NCI-H2107 (cell line): ENCODE data around the gene RPS29.

Experiments
- DNase-seq: peaks from one replicate; lab custom pipeline; 2025; lab: John Stamatoyannopoulos, UW

The RPS29 gene

GRCh38 chr14:49550286-49551184 is 35.6 kb downstream of the RPS29 start:
- no peak for DNase-seq

DNA sequence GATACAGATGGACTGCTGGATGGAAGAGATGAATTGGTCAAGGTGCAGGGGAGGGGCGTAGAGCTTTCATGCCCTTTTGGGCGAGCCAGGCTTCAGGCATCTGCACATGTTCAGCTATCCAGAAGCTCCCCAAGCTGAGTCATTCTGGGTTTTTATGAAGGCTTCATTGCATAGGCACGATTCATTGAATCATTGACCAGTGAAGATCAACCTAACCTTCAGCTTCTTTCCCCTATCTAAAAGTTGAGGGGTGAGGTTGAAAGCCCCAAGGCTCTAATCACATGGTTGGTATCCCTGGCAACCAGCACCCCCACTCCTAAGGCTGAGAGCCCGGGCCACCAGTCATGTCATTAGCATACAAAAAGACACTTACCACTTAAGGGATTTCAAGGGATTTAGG is 36.3 kb downstream of the RPS29 start:
- DNase-seq = no peak

- DNase-seq = no peak
Measured at GRCh38 chr14:49549446-49549845, 36.7 kb downstream of the RPS29 start.

DNA sequence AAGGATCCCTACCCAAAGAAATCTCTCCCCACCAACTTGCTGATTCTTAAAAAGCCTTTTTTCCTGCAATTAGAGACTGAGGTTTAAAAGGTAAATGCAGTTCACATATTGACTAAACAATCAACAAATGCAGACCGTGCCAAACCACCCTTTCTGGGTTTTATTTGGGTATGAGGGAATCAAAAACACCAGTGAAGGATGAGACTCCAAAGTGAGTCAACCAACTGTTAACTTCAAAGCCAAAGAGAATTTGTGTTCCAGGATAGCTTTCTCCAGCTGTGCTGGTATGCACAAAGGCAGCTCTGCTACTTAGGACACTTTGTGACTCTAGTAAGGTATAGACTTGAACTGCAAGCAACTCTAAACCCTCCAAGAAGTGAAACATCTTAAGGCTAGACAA is 39.4 kb downstream of the RPS29 start:
- no peak for DNase-seq

DNA sequence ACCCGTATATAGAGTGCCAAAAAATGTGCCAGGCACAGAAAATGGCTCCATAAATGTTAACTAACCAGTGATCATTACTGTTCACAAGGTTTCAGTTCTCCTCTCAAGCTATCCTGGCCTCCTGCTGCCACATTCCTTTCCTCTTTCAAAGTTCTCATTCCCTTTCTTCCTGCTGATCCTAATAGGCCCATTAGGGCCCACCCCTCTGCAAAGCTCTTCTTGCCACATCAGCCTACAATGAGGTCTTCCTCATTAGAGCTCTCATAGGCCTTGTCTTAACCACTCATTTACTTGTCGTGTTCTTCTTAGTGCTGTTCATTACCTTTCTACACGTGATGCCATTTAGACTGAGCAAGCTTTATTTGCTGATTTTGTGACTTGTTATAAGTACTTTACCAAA is 40.5 kb downstream of the RPS29 start:
- DNase-seq = no peak

GRCh38 chr14:49545071-49545470 is 41.1 kb downstream of the RPS29 start:
- no peak for DNase-seq

DNA sequence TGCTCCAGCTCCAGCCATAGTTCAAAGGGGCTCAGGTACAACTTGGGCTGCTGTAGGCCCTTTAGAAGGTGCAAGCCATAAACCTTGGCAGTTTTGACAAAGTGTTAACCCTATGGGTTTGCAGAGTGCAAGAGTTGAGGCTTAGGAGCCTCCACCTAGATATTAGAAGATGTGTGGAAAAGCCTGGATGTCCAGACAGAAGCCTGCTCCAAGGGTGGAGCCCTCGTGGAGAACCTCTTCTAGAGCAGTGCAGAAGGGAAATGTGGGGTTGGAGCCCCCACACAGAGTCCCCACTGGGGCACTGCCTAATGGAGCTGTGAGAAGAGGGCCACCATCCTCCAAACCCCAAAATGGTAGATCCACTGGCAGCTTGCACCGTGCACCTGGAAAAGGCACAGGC is 45.1 kb downstream of the RPS29 start:
- DNase-seq = no peak

DNA sequence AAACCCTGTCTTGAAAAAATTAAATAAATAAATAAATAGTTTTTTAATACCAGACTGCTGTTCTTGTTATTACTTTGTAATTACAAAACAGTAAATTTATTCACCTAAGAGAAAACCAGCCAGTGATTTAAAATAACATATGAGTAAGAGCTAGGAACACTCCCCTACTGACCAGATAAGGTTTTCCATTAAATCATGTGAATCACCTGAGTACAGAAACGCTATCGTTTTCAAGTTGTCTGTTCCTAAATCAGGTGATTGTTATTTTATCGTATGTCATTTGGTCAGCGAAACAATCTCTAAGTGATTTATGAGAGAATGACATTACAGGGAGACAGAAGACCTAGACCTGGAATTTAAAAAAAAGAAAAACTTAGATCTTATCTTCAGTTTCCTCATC is 47.3 kb downstream of the RPS29 start:
- no peak for DNase-seq
